ENCODE results near the gene ENTR1. TPM values are rescaled to one million over a fixed set of nuclear protein-coding genes. Genes with fewer than 3 reads are reported as not detected.

The ENTR1 gene
- total and polyA plus RNA-seq, 2 of the 13 experiments (the other 11 are each of a cell fraction or from before 2014, with no cell fraction given), result 70.1 to 76.4 TPM

GRCh38 chr9:136363106-136363948 is 47.1 kb downstream of the ENTR1 start, which contains the start of gene DNLZ (continued):
- peak; percentile 36; the same call in 1 of the 2 replicates for TF ChIP-seq E2F2 (CRISPR knock-in tag; IDR thresholded peaks at IDR 0.05; ENCODE audit: borderline replicate concordance)
- TF ChIP-seq ZNF484 (CRISPR knock-in tag; IDR thresholded peaks at IDR 0.05; ENCODE audit: borderline replicate concordance, low read depth), result no peak; the same call in 1 of the 2 replicates
- no peak for TF ChIP-seq DPF2 (CRISPR knock-in tag; IDR thresholded peaks at IDR 0.05; ENCODE audit: borderline replicate concordance, low read depth)
- no peak for TF ChIP-seq KDM1A (CRISPR knock-in tag; IDR thresholded peaks at IDR 0.05)
- no peak for TF ChIP-seq ADNP (CRISPR knock-in tag; IDR thresholded peaks at IDR 0.05)
- TF ChIP-seq ZBTB46 (CRISPR knock-in tag; IDR thresholded peaks at IDR 0.05; ENCODE audit: borderline replicate concordance), result 0 out of 2 replicates have a peak, but pooled peaks have one; percentile 68
- TF ChIP-seq ZNF350 (CRISPR knock-in tag; IDR thresholded peaks at IDR 0.05; ENCODE audit: borderline replicate concordance, low read depth), result 0 out of 2 replicates have a peak, but pooled peaks have one; percentile 6
- TF ChIP-seq EZH2 (conservative IDR thresholded peaks at IDR 0.05; ENCODE audit: low read depth, low read length), result no peak
- peak; percentile 66; the same call in 1 of the 2 replicates for TF ChIP-seq THRA (CRISPR knock-in tag; IDR thresholded peaks at IDR 0.05; ENCODE audit: borderline replicate concordance)
- TF ChIP-seq ZNF781 (CRISPR knock-in tag; IDR thresholded peaks at IDR 0.05; ENCODE audit: borderline replicate concordance, not compliant biosample characterization), result no peak
- no peak for TF ChIP-seq ZNF326 (CRISPR knock-in tag; IDR thresholded peaks at IDR 0.05; ENCODE audit: borderline replicate concordance)
- TF ChIP-seq ZSCAN22 (CRISPR knock-in tag; IDR thresholded peaks at IDR 0.05), result peak; percentile 79; the same call in 1 of the 2 replicates
- peak; percentile 90 for TF ChIP-seq THAP11 (CRISPR knock-in tag; IDR thresholded peaks at IDR 0.05)
- peak; percentile 71; the same call in 1 of the 2 replicates for TF ChIP-seq NFAT5 (CRISPR knock-in tag; IDR thresholded peaks at IDR 0.05)
- TF ChIP-seq CBX5 (CRISPR knock-in tag; IDR thresholded peaks at IDR 0.05; ENCODE audit: borderline replicate concordance), result 0 out of 2 replicates have a peak, but pooled peaks have one; percentile 35
- TF ChIP-seq FOXO1 (CRISPR knock-in tag; IDR thresholded peaks at IDR 0.05), result 0 out of 2 replicates have a peak, but pooled peaks have one; percentile 23
- no peak for TF ChIP-seq MBNL3 (CRISPR knock-in tag; conservative IDR thresholded peaks at IDR 0.05)
- no peak for TF ChIP-seq SIN3B (IDR thresholded peaks at IDR 0.05; ENCODE audit: low read length)
- no peak for TF ChIP-seq KLF15 (CRISPR knock-in tag; IDR thresholded peaks at IDR 0.05; ENCODE audit: borderline replicate concordance)

Measured in HepG2 (cell line).